ENCODE results near the gene TRIM38.
"Not testable (repeated sequence)": the region's sequence is repeated elsewhere in the genome, so short reads cannot be mapped to it uniquely, and the experiment has no call there.

The TRIM38 gene

GRCh38 chr6:25942561-25943147, 19.9 kb upstream of the TRIM38 start:
- DNase-seq (ENCODE audit: low read depth): no peak

DNA sequence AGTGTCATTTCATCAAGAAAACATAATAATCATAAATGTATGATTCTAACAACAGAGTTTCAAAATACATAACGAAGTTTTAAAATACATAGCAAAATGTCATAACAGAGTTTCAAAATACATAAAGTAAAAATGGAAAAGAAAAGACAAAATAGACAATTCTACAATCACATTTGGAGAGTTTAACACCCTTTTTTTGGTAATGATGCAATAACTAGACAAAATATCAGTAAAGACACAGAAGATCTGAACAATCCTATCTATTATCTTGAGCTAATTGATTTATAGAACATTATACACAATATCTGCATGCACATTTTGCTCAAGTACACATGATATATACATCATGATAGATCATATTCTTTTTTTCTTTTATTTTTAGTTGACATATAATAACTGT, 18.7 kb upstream of the TRIM38 start:
- DNase-seq (ENCODE audit: low read depth): no peak

DNA sequence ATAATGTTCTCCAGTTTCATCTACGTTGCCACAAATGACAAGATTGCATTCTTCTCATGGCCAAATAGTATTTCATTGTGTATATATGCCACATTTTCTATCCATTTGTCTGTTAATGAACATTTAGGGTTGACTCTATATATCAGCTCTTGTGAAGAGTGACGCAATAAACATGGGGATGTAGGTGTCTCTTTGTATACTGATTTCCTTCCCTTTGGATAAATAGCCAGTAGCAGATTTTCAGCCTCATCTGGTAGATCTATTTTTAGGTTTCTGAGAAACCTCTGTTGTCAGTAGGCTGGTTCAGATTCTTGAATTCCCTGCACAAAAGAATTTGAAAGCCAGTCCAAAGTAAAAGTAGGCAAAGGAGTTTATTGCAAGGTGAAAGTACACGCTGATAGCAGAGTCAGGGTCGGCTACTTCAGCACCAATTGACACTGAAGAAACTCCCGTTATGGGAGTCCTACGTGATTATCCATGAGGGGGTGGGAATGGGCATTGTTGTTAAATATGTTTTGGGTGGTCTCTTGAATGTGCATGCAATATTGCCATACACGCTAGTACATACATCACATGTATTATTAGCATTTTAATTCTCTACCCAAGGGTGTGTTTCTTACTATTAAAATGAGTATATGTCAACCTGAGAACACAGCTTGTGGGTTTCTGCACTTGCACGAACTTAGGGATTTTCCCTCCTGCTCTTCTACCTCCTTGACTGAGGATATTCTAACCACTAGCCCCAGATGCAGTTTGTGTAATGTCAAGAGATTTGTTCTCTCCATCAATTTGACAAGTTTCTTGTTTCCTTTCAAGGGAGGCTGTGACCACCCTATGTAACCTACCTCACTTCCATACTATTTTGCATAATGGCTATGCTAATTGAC, 17.7 kb upstream of the TRIM38 start:
- DNase-seq (ENCODE audit: low read depth): no peak

GRCh38 chr6:25945738-25946137, 16.9 kb upstream of the TRIM38 start:
- DNase-seq (ENCODE audit: low read depth): not testable (repeated sequence)

GRCh38 chr6:25946631-25947030, 16.0 kb upstream of the TRIM38 start:
- no peak for DNase-seq (ENCODE audit: low read depth)

GRCh38 chr6:25947492-25947891, 15.1 kb upstream of the TRIM38 start:
- not testable (repeated sequence) for DNase-seq (ENCODE audit: low read depth)

GRCh38 chr6:25949695-25950094, 12.9 kb upstream of the TRIM38 start:
- no peak for DNase-seq (ENCODE audit: low read depth)

DNA sequence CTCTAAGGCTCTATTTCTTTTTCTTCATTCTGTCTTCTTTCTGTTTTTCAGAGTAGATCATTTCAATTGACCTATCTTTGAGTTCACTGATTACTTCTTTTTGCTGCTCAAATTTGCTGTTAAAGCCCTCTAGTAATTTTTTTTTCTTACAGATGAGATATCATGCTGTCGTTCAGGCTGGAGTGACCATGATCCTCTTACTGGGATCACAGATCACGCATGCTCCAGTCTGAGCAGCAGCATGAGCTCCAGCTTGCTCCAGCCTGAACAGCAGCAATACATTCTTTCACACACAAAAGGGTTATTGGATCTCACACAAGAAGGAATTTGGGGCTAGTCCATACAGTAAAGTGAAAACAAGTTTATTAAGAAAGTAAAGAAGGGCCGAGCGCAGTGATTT, 12.3 kb upstream of the TRIM38 start:
- no peak for DNase-seq (ENCODE audit: low read depth)

- no peak for DNase-seq (ENCODE audit: low read depth)
Measured at GRCh38 chr6:25951296-25952032, 11.1 kb upstream of the TRIM38 start.

DNA sequence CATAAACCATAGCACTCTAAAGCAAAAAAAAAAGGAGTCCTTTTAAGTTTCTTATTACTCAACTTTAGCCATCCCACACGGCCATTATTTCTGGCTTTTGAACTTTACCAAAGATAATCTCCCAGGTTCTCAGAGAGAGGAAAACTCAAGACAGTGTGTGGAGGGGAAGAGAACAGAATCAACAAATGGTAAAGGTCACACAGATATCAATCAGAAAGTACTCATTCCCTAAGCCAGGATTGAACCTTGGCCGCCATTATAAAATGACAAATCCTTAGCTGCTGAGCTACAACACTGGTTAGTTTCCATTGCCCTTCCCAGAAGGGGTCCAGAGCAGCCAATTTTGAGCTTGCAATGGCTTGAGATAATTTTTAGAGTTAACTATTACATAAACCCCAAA, 10.1 kb upstream of the TRIM38 start:
- DNase-seq (ENCODE audit: low read depth): no peak

DNA sequence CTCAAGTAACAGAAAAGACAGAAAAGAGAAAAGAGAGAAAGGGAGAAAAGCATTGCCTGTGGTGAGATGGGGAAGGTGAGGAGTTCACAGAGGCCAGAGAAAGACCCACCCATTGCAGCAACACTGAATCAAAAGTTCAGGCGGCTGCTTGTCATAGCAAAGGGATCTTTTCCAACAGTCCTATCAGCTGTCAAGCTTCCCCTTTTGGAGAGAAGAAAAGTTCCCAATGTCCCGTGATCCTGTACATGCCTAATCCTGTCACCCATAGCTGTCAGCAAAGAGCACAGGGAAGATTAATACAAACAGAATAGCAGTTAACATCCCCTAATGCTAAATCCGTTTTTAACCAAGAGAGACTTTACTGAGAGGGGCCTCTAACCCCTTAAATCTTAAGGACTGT, 8.9 kb upstream of the TRIM38 start:
- no peak for DNase-seq (ENCODE audit: low read depth)

DNA sequence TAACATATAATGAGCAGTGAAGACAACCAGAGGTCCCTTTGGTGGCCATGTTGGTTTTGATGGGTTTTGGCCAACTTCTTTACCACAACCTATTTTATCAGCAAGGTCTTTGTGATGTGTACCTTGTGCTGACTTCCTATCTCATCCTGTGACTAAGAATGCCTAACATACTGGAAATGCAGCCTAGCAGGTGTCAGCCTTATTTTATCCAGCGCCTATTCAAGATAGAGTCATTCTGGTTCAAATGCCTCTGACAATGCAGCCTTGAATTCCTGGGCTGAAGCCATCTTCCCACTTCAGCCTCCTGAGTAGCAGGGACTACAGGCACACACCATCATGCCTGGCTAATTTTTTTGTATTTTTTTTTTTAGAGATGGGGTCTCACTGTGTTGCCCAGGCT, 7.8 kb upstream of the TRIM38 start:
- DNase-seq (ENCODE audit: low read depth): no peak

GRCh38 chr6:25956226-25956625, 6.4 kb upstream of the TRIM38 start:
- DNase-seq (ENCODE audit: low read depth): no peak

DNA sequence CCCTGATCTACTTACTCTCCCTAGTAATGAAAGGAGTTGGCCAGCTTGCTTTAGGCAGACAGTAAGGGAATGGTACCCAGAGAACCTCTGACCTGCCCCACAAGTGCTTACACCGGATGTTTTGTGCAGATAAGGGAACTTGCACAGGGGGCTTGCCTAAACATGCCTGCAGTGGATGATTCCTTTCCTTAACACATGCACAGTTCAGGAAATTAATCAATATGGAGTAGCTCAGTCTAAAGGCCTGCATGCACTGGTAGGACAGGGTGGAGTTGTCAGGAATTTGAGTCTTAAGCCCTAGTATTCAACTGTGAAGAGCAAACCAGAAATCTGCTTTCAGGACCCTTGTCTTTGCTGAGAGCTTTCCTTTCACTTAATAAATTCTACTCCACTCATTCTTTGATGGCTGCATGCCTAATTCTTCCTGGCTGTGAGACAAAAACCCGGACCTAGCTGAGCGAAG, 3.9 kb upstream of the TRIM38 start:
- DNase-seq (ENCODE audit: low read depth): no peak

- DNase-seq (ENCODE audit: low read depth): no peak
Measured at GRCh38 chr6:25959890-25960536, 2.6 kb upstream of the TRIM38 start.

DNA sequence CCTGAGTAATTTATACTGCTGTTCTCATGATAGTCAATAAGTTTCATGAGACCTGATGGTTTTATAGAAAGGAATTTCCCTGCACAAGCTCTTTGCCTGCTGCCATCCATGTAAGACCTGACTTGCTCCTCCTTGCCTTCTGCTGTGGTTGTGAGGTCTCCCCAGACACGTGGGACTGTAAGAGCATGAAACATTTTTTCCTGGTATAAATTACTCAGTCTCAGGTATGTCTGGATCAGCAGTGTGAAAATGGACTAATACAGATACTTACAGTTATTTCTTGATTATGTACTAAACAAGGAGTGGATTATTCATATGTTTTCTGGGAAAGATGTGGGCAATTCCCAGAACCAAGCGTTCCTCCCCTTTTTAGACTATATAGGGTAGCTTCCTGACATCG, 1.9 kb upstream of the TRIM38 start:
- DNase-seq (ENCODE audit: low read depth): no peak

DNA sequence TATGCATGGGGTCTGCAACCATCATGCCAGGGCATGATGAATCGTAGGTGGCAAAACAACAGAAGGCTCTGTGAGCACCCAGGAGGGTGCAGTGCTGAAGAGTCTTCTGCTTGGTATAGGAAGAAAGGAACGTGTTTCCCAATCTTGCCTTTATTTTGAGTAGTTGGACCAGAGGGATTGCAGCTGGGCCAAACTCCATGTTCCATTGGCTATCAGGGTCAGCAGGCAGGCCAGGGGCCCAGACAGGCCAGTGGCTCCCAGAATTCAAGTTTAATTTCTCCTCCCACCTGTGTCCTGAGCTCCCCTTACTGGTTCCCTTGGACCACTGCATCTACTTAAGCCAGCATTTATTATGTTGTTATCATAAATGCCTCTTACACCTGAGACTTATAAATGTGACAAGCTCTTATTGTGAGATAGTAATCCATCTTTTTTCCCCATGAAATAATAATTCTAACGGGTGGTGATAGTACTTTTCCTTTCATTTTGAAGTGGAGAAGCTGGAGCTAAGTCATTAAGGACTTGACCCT, 918 bp upstream of the TRIM38 start:
- no peak for DNase-seq (ENCODE audit: low read depth)

- DNase-seq (ENCODE audit: low read depth): no peak
Measured at GRCh38 chr6:25963426-25964123, 973 bp downstream of the TRIM38 start.

DNA sequence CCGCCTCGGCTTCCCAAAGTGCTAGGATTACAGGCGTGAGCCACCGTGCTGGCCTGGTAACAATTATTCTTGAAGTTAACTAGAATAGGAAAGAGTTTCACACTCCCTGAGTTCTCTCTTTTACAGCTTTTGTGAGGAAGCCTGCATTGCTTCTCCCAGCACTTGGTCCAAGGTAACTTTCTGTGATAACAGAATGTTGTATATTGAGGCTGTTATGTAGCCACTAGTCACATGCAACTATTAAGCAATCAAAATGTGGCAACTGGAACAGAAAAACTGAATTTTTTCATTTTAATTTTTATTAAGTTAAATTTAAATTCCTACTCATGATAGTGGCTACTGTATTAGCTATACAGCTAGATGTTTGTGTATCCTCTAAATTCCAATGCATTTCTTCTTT, 2.5 kb downstream of the TRIM38 start:
- no peak for DNase-seq (ENCODE audit: low read depth)

GRCh38 chr6:25966711-25967110, 4.1 kb downstream of the TRIM38 start:
- no peak for DNase-seq (ENCODE audit: low read depth)

GRCh38 chr6:25968769-25969168, 6.2 kb downstream of the TRIM38 start:
- DNase-seq (ENCODE audit: low read depth): no peak

Data from stimulated activated CD4-positive, alpha-beta T cell treated with anti-CD3 and anti-CD28 coated beads, Interleukin-2, amount 100 ng/mL, for 4 hours (primary cell).